ENCODE measurements around the gene RPS8. TPM values are rescaled to one million over a fixed set of nuclear protein-coding genes. Genes with fewer than 3 reads are reported as not detected.
"Not testable (repeated sequence)": the region's sequence is repeated elsewhere in the genome, so short reads cannot be mapped to it uniquely, and the experiment has no call there.

RPS8 gene
- total RNA-seq, 1 experiment from 2014 or later = 1,087 TPM

GRCh38 chr1:44812822-44813543 is 37.6 kb downstream of the RPS8 start:
- peak overlapping the region; percentile 39 for H3K27ac ChIP-seq (ENCODE audit: low read length)
- TF ChIP-seq REST (IDR thresholded peaks at IDR 0.05; ENCODE audit: insufficient read depth in 1 of 2, low read depth in 2 of 2, low read length in 1 of 2) (no peak), POLR2AphosphoS5 (IDR thresholded peaks at IDR 0.05; ENCODE audit: low read depth, low read length) (no peak), CTCF (IDR thresholded peaks at IDR 0.05) (no peak), TCF7L2 (IDR thresholded peaks at IDR 0.05; ENCODE audit: low read depth, low read length) (no peak), SIN3A (IDR thresholded peaks at IDR 0.05; ENCODE audit: borderline replicate concordance, insufficient read depth, low read depth, low read length) (no peak)
- H3K4me1 ChIP-seq (ENCODE audit: control insufficient read depth, insufficient read depth, low read length) = peaks cover 37% of the 10 kb centered on the region
- CTCF ChIA-PET = interaction anchor here (1.5 kb wide), 1 partner anchor 20 kb away, joined by 4 read pairs; no protein-coding TSS in a partner anchor
- peak; percentile 33 for ATAC-seq
- H3K4me3 ChIP-seq (ENCODE audit: low read depth in 2 of 2, low read length in 2 of 2) = peak overlapping the region; percentile 42 to 66
- intact Hi-C loops (cut with micrococcal nuclease; ENCODE audit: unreplicated experiment) (loop anchor here (10.0 kb wide), 1 partner anchor 78 kb away; the partner anchor contains the start of genes KIF2C and RNU5D-1), in situ Hi-C loops (cut with HindIII; ENCODE audit: low pct_unique_long_range_greater_than_20kb, low sequenced_read_pairs) (no loop called here)
- POLR2A ChIA-PET = interaction anchor here (0.7 to 1.3 kb wide), 3 partner anchors 13 to 83 kb away, joined by 3 to 5 read pairs (median 3); partner anchors contain the start of gene PLK3
- H3K27me3 ChIP-seq (ENCODE audit: control insufficient read depth, insufficient read depth, low read length) = no peaks in the 10 kb centered on the region
- BruUV-seq (replicated peaks) = no TSS peak
- no peak for DNase-seq (ENCODE audit: low read depth, low spot score)
- no peaks in the 10 kb centered on the region for H3K9me3 ChIP-seq (ENCODE audit: control insufficient read depth, insufficient read depth, low read depth, low read length)
- no peaks in the 10 kb centered on the region for H3K36me3 ChIP-seq (ENCODE audit: control insufficient read depth, insufficient read depth, low read length)

- POLR2A ChIA-PET = interaction anchor here (0.6 to 0.8 kb wide), 2 partner anchors 16 to 21 kb away, joined by 3 read pairs; partner anchors contain the start of gene PLK3
- intact Hi-C loops (cut with micrococcal nuclease; ENCODE audit: unreplicated experiment) = loop anchor here (10.0 kb wide), 1 partner anchor 81 kb away; the partner anchor contains the start of genes KIF2C and RNU5D-1
- not testable (repeated sequence) for H3K27ac ChIP-seq (ENCODE audit: low read length)
These were observed 40.6 kb downstream of the RPS8 start for GRCh38 chr1:44815926-44816325.

GRCh38 chr1:44817307-44817706 is 42.0 kb downstream of the RPS8 start:
- Histone ChIP-seq H3K4me3 (ENCODE audit: low read depth in 2 of 2, low read length in 2 of 2) (no peak overlapping the region), H3K36me3 (ENCODE audit: control insufficient read depth, insufficient read depth, low read length) (no peaks in the 10 kb centered on the region), H3K27ac (ENCODE audit: low read length) (no peak overlapping the region), H3K9me3 (ENCODE audit: control insufficient read depth, insufficient read depth, low read depth, low read length) (no peaks in the 10 kb centered on the region), H3K4me1 (ENCODE audit: control insufficient read depth, insufficient read depth, low read length) (peaks cover 14% of the 10 kb centered on the region; the same call in 1 of the 2 replicates), H3K27me3 (ENCODE audit: control insufficient read depth, insufficient read depth, low read length) (no peaks in the 10 kb centered on the region)
- intact Hi-C loops (cut with micrococcal nuclease; ENCODE audit: unreplicated experiment) = loop anchor here (10.0 kb wide), 1 partner anchor 83 kb away; the partner anchor contains the start of genes KIF2C and RNU5D-1
- TF ChIP-seq POLR2AphosphoS5 (IDR thresholded peaks at IDR 0.05; ENCODE audit: low read depth, low read length) (no peak), SIN3A (IDR thresholded peaks at IDR 0.05; ENCODE audit: borderline replicate concordance, insufficient read depth, low read depth, low read length) (no peak), CTCF (IDR thresholded peaks at IDR 0.05) (no peak), REST (IDR thresholded peaks at IDR 0.05; ENCODE audit: insufficient read depth in 1 of 2, low read depth in 2 of 2, low read length in 1 of 2) (no peak), TCF7L2 (IDR thresholded peaks at IDR 0.05; ENCODE audit: low read depth, low read length) (no peak)
- in situ Hi-C loops (cut with HindIII; ENCODE audit: low pct_unique_long_range_greater_than_20kb, low sequenced_read_pairs) = no loop called here
- no TSS peak for BruUV-seq (replicated peaks)
- ATAC-seq = no peak
- no peak for DNase-seq (ENCODE audit: low read depth, low spot score)
- POLR2A ChIA-PET = interaction anchor here (0.6 to 1.4 kb wide), 3 partner anchors 12 to 96 kb away, joined by 3 to 5 read pairs (median 3); no protein-coding TSS in a partner anchor
- CTCF ChIA-PET = no interaction called here

More at GRCh38 chr1:44815926-44816325, 40.6 kb downstream of the RPS8 start:
- peaks cover 12% of the 10 kb centered on the region; the same call in 1 of the 2 replicates for H3K4me1 ChIP-seq (ENCODE audit: control insufficient read depth, insufficient read depth, low read length)
- DNase-seq (ENCODE audit: low read depth, low spot score); CTCF ChIA-PET; H3K36me3 ChIP-seq (ENCODE audit: control insufficient read depth, insufficient read depth, low read length); H3K9me3 ChIP-seq (ENCODE audit: control insufficient read depth, insufficient read depth, low read depth, low read length); BruUV-seq (replicated peaks); in situ Hi-C loops (cut with HindIII; ENCODE audit: low pct_unique_long_range_greater_than_20kb, low sequenced_read_pairs); H3K4me3 ChIP-seq (ENCODE audit: low read depth in 2 of 2, low read length in 2 of 2); ATAC-seq; H3K27me3 ChIP-seq (ENCODE audit: control insufficient read depth, insufficient read depth, low read length): not testable (repeated sequence)

Data from Panc1 (cell line).